ENCODE measurements around the gene PTPRD. TPM values are rescaled to one million over a fixed set of nuclear protein-coding genes. Genes with fewer than 3 reads are reported as not detected.

Gene PTPRD
- total RNA-seq, 2 experiments from 2014 or later: not detected

GRCh38 chr9:9299134-9299533 is 1313.7 kb downstream of the PTPRD start:
- CTCF ChIA-PET: no interaction called here
- DNase-seq: no peak
- H3K9me3 Mint-ChIP-seq: no peaks in the 10 kb centered on the region
- no peak overlapping the region for H3K4me3 Mint-ChIP-seq
- H3K27ac Mint-ChIP-seq: no peak overlapping the region
- no peaks in the 10 kb centered on the region for H3K36me3 Mint-ChIP-seq (ENCODE audit: low read depth)
- no peaks in the 10 kb centered on the region for H3K27me3 Mint-ChIP-seq (ENCODE audit: low read depth)
- H3K4me1 Mint-ChIP-seq (ENCODE audit: low read depth): no peaks in the 10 kb centered on the region
- intact Hi-C loops (cut with micrococcal nuclease): no loop called here

- Mint-ChIP-seq H3K4me3 (no peak overlapping the region), H3K27ac (no peak overlapping the region), H3K4me1 (ENCODE audit: low read depth) (no peaks in the 10 kb centered on the region), H3K9me3 (no peaks in the 10 kb centered on the region), H3K27me3 (ENCODE audit: low read depth) (no peaks in the 10 kb centered on the region), H3K36me3 (ENCODE audit: low read depth) (no peaks in the 10 kb centered on the region)
- CTCF ChIA-PET: no interaction called here
- intact Hi-C loops (cut with micrococcal nuclease): no loop called here
- no peak for DNase-seq
Measured at GRCh38 chr9:9286001-9286400, 1326.8 kb downstream of the PTPRD start.

- Mint-ChIP-seq H3K4me1 (ENCODE audit: low read depth) (no peaks in the 10 kb centered on the region), H3K9me3 (no peaks in the 10 kb centered on the region), H3K36me3 (ENCODE audit: low read depth) (no peaks in the 10 kb centered on the region), H3K27ac (no peak overlapping the region), H3K27me3 (ENCODE audit: low read depth) (no peaks in the 10 kb centered on the region), H3K4me3 (no peak overlapping the region)
- intact Hi-C loops (cut with micrococcal nuclease): no loop called here
- CTCF ChIA-PET: no interaction called here
- no peak for DNase-seq
Measured at GRCh38 chr9:9284201-9284600, 1328.6 kb downstream of the PTPRD start.

GRCh38 chr9:9283159-9283986 is 1329.4 kb downstream of the PTPRD start:
- Mint-ChIP-seq H3K4me1 (ENCODE audit: low read depth) (no peaks in the 10 kb centered on the region), H3K27me3 (ENCODE audit: low read depth) (no peaks in the 10 kb centered on the region), H3K27ac (no peak overlapping the region), H3K36me3 (ENCODE audit: low read depth) (no peaks in the 10 kb centered on the region), H3K4me3 (no peak overlapping the region), H3K9me3 (no peaks in the 10 kb centered on the region)
- DNase-seq: no peak
- intact Hi-C loops (cut with micrococcal nuclease): no loop called here
- CTCF ChIA-PET: no interaction called here

- CTCF ChIA-PET: no interaction called here
- intact Hi-C loops (cut with micrococcal nuclease): no loop called here
- Mint-ChIP-seq H3K4me3 (no peak overlapping the region), H3K27ac (no peak overlapping the region), H3K4me1 (ENCODE audit: low read depth) (no peaks in the 10 kb centered on the region), H3K27me3 (ENCODE audit: low read depth) (no peaks in the 10 kb centered on the region), H3K9me3 (peaks cover 4% of the 10 kb centered on the region), H3K36me3 (ENCODE audit: low read depth) (no peaks in the 10 kb centered on the region)
- DNase-seq: no peak
Measured at GRCh38 chr9:9275601-9276000, 1337.2 kb downstream of the PTPRD start.

GRCh38 chr9:9257999-9258498 is 1354.8 kb downstream of the PTPRD start:
- no peaks in the 10 kb centered on the region for H3K4me1 Mint-ChIP-seq (ENCODE audit: low read depth)
- no peak for DNase-seq
- H3K27ac Mint-ChIP-seq: no peak overlapping the region
- no peaks in the 10 kb centered on the region for H3K27me3 Mint-ChIP-seq (ENCODE audit: low read depth)
- no peaks in the 10 kb centered on the region for H3K36me3 Mint-ChIP-seq (ENCODE audit: low read depth)
- no peak overlapping the region for H3K4me3 Mint-ChIP-seq
- H3K9me3 Mint-ChIP-seq: peaks cover 3% of the 10 kb centered on the region
- CTCF ChIA-PET: no interaction called here
- intact Hi-C loops (cut with micrococcal nuclease): no loop called here

GRCh38 chr9:9246726-9247125 is 1366.1 kb downstream of the PTPRD start:
- CTCF ChIA-PET: no interaction called here
- peaks cover 5% of the 10 kb centered on the region for H3K9me3 Mint-ChIP-seq
- no peaks in the 10 kb centered on the region for H3K4me1 Mint-ChIP-seq (ENCODE audit: low read depth)
- no peak for DNase-seq
- intact Hi-C loops (cut with micrococcal nuclease): no loop called here
- H3K27ac Mint-ChIP-seq: no peak overlapping the region
- no peak overlapping the region for H3K4me3 Mint-ChIP-seq
- H3K27me3 Mint-ChIP-seq (ENCODE audit: low read depth): no peaks in the 10 kb centered on the region
- no peaks in the 10 kb centered on the region for H3K36me3 Mint-ChIP-seq (ENCODE audit: low read depth)

- no peaks in the 10 kb centered on the region for H3K36me3 Mint-ChIP-seq (ENCODE audit: low read depth)
- H3K4me3 Mint-ChIP-seq: no peak overlapping the region
- no peak for DNase-seq
- CTCF ChIA-PET: no interaction called here
- H3K9me3 Mint-ChIP-seq: peaks cover 13% of the 10 kb centered on the region
- intact Hi-C loops (cut with micrococcal nuclease): no loop called here
- H3K4me1 Mint-ChIP-seq (ENCODE audit: low read depth): no peaks in the 10 kb centered on the region
- H3K27ac Mint-ChIP-seq: no peak overlapping the region
- H3K27me3 Mint-ChIP-seq (ENCODE audit: low read depth): no peaks in the 10 kb centered on the region
Measured at GRCh38 chr9:9231946-9232345, 1380.9 kb downstream of the PTPRD start.

GRCh38 chr9:9229269-9229668 is 1383.5 kb downstream of the PTPRD start:
- Mint-ChIP-seq H3K9me3 (peaks cover 5% of the 10 kb centered on the region), H3K27me3 (ENCODE audit: low read depth) (no peaks in the 10 kb centered on the region), H3K4me3 (no peak overlapping the region), H3K4me1 (ENCODE audit: low read depth) (no peaks in the 10 kb centered on the region), H3K36me3 (ENCODE audit: low read depth) (no peaks in the 10 kb centered on the region), H3K27ac (no peak overlapping the region)
- no peak for DNase-seq
- intact Hi-C loops (cut with micrococcal nuclease): no loop called here
- CTCF ChIA-PET: no interaction called here

GRCh38 chr9:9223175-9223574 is 1389.6 kb downstream of the PTPRD start:
- Mint-ChIP-seq H3K36me3 (ENCODE audit: low read depth) (no peaks in the 10 kb centered on the region), H3K27me3 (ENCODE audit: low read depth) (no peaks in the 10 kb centered on the region), H3K27ac (no peak overlapping the region), H3K4me3 (no peak overlapping the region), H3K9me3 (no peaks in the 10 kb centered on the region), H3K4me1 (ENCODE audit: low read depth) (no peaks in the 10 kb centered on the region)
- intact Hi-C loops (cut with micrococcal nuclease): no loop called here
- no peak for DNase-seq
- CTCF ChIA-PET: no interaction called here

GRCh38 chr9:9222730-9223129 is 1390.1 kb downstream of the PTPRD start:
- Mint-ChIP-seq H3K27ac (no peak overlapping the region), H3K9me3 (no peaks in the 10 kb centered on the region), H3K36me3 (ENCODE audit: low read depth) (no peaks in the 10 kb centered on the region), H3K27me3 (ENCODE audit: low read depth) (no peaks in the 10 kb centered on the region), H3K4me1 (ENCODE audit: low read depth) (no peaks in the 10 kb centered on the region), H3K4me3 (no peak overlapping the region)
- CTCF ChIA-PET: no interaction called here
- intact Hi-C loops (cut with micrococcal nuclease): no loop called here
- no peak for DNase-seq

- H3K4me1 Mint-ChIP-seq (ENCODE audit: low read depth): no peaks in the 10 kb centered on the region
- H3K27ac Mint-ChIP-seq: no peak overlapping the region
- H3K9me3 Mint-ChIP-seq: peaks cover 2% of the 10 kb centered on the region
- CTCF ChIA-PET: no interaction called here
- no peaks in the 10 kb centered on the region for H3K36me3 Mint-ChIP-seq (ENCODE audit: low read depth)
- DNase-seq: no peak
- H3K27me3 Mint-ChIP-seq (ENCODE audit: low read depth): no peaks in the 10 kb centered on the region
- H3K4me3 Mint-ChIP-seq: no peak overlapping the region
- intact Hi-C loops (cut with micrococcal nuclease): no loop called here
Measured at GRCh38 chr9:9216934-9217333, 1395.9 kb downstream of the PTPRD start.

GRCh38 chr9:9215050-9215449 is 1397.8 kb downstream of the PTPRD start:
- CTCF ChIA-PET: no interaction called here
- Mint-ChIP-seq H3K27me3 (ENCODE audit: low read depth) (no peaks in the 10 kb centered on the region), H3K4me1 (ENCODE audit: low read depth) (no peaks in the 10 kb centered on the region), H3K27ac (no peak overlapping the region), H3K9me3 (peaks cover 4% of the 10 kb centered on the region), H3K4me3 (no peak overlapping the region), H3K36me3 (ENCODE audit: low read depth) (no peaks in the 10 kb centered on the region)
- intact Hi-C loops (cut with micrococcal nuclease): no loop called here
- DNase-seq: no peak

Data from activated naive CD4-positive, alpha-beta T cell treated with anti-CD3 and anti-CD28 coated beads for 36 hours (primary cell).